HCT116 (cell line): ENCODE results near the gene ENGASE.

Source experiments
- CEBPB ChIP-seq: IDR thresholded peaks from 2 replicates; pipeline ENCODE4 v1.6.1; 2012; ENCODE audit warnings: low read depth
- CTCF ChIP-seq, 3 experiments: fragments of 200-600 bp in 1 of 3; sonication (generic) in 1 of 3; IDR thresholded peaks in 2 of 3; conservative IDR thresholded peaks in 1 of 3; 2 replicates each; pipeline ENCODE4 v1.5.1; 2012 to 2017; ENCODE audit warnings: low read depth in 2 of 3, low read length in 2 of 3, antibody characterized with exemption in 1 of 3, borderline replicate concordance in 1 of 3, control low read depth in 1 of 3, mild to moderate bottlenecking in 1 of 3, mixed read lengths in 1 of 3, mixed run types in 1 of 3, moderate library complexity in 1 of 3; ENCODE audit not compliant: insufficient read depth in 1 of 3
- EGR1 ChIP-seq: IDR thresholded peaks from 2 replicates; pipeline ENCODE4 v1.6.1; 2012; ENCODE audit warnings: low read depth
- ELF1 ChIP-seq: IDR thresholded peaks from 2 replicates; pipeline ENCODE4 v1.6.1; 2012; ENCODE audit warnings: low read depth, borderline replicate concordance
- EZH2 ChIP-seq: fragments of 200-600 bp; sonication (generic); IDR thresholded peaks from 2 replicates; pipeline ENCODE4 v1.6.1; 2017; ENCODE audit warnings: antibody characterized with exemption, mixed run types
- EZH2phosphoT487 ChIP-seq: fragments of 200-600 bp; IDR thresholded peaks from 2 replicates; pipeline ENCODE4 v1.6.1; 2018; ENCODE audit warnings: antibody characterized with exemption, borderline replicate concordance
- FOSL1 ChIP-seq: IDR thresholded peaks from 2 replicates; pipeline ENCODE4 v1.6.1; 2012; ENCODE audit warnings: low read depth
- JUND ChIP-seq: IDR thresholded peaks from 2 replicates; pipeline ENCODE4 v1.6.1; 2012
- POLR2A ChIP-seq: IDR thresholded peaks from 2 replicates; pipeline ENCODE4 v1.7.0; 2011; ENCODE audit warnings: borderline replicate concordance; ENCODE audit not compliant: insufficient read depth, insufficient read length; ENCODE audit errors: extremely low read depth
- POLR2AphosphoS5 ChIP-seq: IDR thresholded peaks from 2 replicates; pipeline ENCODE4 v1.6.1; 2011; ENCODE audit warnings: mild to moderate bottlenecking, low read depth, low read length, moderate library complexity
- TF ChIP-seq, protein P1 (sequence below): IDR thresholded peaks from 2 replicates; pipeline ENCODE4 v1.6.1; 2011; ENCODE audit warnings: mild to moderate bottlenecking, low read length, moderate library complexity; ENCODE audit not compliant: insufficient replicate concordance; ENCODE audit errors: extremely low read depth

- TF ChIP-seq, protein P1, sequence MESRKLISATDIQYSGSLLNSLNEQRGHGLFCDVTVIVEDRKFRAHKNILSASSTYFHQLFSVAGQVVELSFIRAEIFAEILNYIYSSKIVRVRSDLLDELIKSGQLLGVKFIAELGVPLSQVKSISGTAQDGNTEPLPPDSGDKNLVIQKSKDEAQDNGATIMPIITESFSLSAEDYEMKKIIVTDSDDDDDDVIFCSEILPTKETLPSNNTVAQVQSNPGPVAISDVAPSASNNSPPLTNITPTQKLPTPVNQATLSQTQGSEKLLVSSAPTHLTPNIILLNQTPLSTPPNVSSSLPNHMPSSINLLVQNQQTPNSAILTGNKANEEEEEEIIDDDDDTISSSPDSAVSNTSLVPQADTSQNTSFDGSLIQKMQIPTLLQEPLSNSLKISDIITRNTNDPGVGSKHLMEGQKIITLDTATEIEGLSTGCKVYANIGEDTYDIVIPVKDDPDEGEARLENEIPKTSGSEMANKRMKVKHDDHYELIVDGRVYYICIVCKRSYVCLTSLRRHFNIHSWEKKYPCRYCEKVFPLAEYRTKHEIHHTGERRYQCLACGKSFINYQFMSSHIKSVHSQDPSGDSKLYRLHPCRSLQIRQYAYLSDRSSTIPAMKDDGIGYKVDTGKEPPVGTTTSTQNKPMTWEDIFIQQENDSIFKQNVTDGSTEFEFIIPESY, result no peak
- no peak for TF ChIP-seq FOSL1
- no peak for TF ChIP-seq EGR1
- TF ChIP-seq CTCF (IDR thresholded peaks at IDR 0.05 in 2 of 3, conservative IDR thresholded peaks at IDR 0.05 in 1 of 3; ENCODE audit: borderline replicate concordance in 1 of 3, insufficient read depth in 1 of 3, low read depth in 2 of 3, low read length in 2 of 3), result no peak
- TF ChIP-seq EZH2phosphoT487, result no peak
- TF ChIP-seq JUND, result no peak
- TF ChIP-seq POLR2A, result no peak
- TF ChIP-seq CEBPB, result no peak
- TF ChIP-seq POLR2AphosphoS5, result no peak
- TF ChIP-seq EZH2, result no peak
- TF ChIP-seq ELF1, result no peak
Measured at GRCh38 chr17:79131274-79131635, 56.6 kb downstream of the ENGASE start.
